Peyer's patch (tissue), 4 donors: ENCODE data around the gene AAMDC.

Source experiments
- CTCF ChIP-seq, 6 experiments: fragments of 450-650 bp in 4 of 6; fragments of 200-600 bp in 2 of 6; sonication (generic) in 1 of 6; IDR thresholded peaks; one replicate each; pipeline ENCODE4 v1.5.1; 2017 to 2019; ENCODE audit warnings: antibody characterized with exemption in 6 of 6, mild to moderate bottlenecking in 3 of 6, moderate library complexity in 1 of 6
- POLR2A ChIP-seq, 2 donors: fragments of 450-650 bp; IDR thresholded peaks; one replicate each; pipeline ENCODE4 v1.5.1; 2017; ENCODE audit warnings: antibody characterized with exemption in 2 of 2, mild to moderate bottlenecking in 2 of 2, moderate library complexity in 2 of 2

- TF ChIP-seq CTCF (IDR thresholded peaks at IDR 0.05) (no peak), POLR2A (IDR thresholded peaks at IDR 0.05) (no peak)
These were observed 8.0 kb downstream of the AAMDC start for GRCh38 chr11:77828926-77829325.
